T-helper 1 cell treated with Interleukin-12 subunit alpha and Interleukin-12 subunit beta and Interleukin-4 antibody, amounts not matched to agents 30 ng/mL and 1 ng/mL, for 36 hours (primary cell): ENCODE data around the gene NKX1-2. TPM values are rescaled to one million over a fixed set of nuclear protein-coding genes. Genes with fewer than 3 reads are reported as not detected.
"Not testable (repeated sequence)": the region's sequence is repeated elsewhere in the genome, so short reads cannot be mapped to it uniquely, and the experiment has no call there.

ENCODE experiments used
- intact Hi-C: fragments of 100-400 bp; cut with micrococcal nuclease; formaldehyde crosslinking; loops from one replicate; pipeline ENCODE4 v1.15.1; 2024
- total RNA-seq: library from RNA; stranded (reverse); gene quantifications from 2 replicates; pipeline ENCODE4 v1.2.3, GENCODE V29; 2022

Gene NKX1-2
- total RNA-seq, 1 donor from 2014 or later, result not detected

GRCh38 chr10:124453960-124454610 lies 4.2 kb upstream of the NKX1-2 start:
- intact Hi-C loops, result no loop called here

DNA sequence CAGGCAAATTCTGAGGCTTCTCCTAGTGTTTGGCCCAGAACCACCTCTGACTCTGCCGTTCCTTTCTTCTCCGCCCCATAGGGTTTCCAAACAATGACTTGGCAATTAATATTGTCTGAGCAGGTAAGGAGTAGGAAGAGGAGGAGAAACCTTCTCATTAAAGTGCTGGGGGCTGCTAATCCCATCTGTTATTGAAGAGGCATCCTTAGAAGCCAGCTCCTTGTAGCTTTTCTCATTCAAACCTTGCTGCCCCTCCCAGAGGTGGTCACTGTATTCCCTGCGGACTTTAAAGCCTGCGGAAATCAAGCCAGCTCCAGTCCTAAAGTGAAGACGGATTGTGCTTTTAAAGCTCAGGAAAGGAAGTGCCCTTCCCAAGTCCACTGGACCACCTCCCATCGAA lies 1.4 kb upstream of the NKX1-2 start:
- intact Hi-C loops, result no loop called here

DNA sequence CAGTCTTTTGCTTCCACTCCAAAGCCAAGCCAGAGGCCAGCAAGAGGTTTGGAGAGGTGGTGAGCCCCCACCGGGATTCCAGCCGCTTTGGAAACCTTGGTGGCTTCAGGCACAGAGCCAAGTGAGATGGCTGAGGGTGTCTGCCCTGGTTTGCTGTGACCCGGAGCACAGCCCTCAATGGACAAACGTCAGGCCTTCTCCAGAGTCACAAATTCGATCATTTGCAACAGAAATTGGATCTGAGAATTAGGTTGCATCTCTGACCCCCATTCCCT lies 885 bp upstream of the NKX1-2 start:
- intact Hi-C loops, result no loop called here

DNA sequence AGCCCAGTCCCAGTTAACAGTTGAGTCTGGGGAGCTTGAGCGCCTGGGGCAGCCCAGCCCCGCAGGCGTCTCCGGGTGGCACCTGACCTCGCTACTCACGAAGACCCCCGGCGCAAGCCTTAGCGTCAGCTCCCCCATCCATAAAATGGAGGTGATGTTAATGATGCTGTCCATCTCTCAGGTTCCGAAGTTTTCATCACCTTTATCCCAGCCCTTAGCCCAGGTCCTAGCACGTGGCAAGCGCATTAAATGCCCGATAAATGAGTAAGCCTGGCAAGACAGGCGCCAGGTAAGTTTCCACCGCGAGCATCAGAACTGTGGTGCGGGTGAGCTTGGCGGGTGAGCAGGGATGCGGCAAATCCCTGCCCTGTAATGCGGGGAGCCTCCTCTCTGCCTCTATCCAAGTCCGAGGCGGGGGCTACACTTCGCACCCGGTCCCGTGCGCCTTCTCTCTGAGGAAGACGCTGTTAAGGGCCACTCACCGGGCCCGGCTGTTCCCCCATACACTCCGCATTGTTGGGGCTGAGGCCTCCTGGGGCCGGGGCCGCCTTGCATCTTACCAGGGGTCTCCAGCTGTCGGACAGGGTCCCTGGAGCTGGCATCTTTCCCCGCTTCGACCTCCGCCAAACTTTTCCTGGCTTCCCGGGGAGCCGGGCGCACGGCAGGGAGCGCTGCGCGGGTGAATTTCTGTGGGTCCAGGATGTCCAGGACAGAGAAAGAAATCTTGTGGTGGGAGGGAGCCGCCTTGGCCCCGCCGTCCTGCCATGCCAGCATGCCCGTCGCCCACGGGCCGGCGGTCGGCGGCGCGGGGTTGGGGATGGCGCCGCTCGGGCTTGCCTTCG lies 444 bp downstream of the NKX1-2 start:
- intact Hi-C loops, result loop anchor here (5.0 kb wide), 1 partner anchor 1302 kb away; the partner anchor contains the start of gene HMX2

GRCh38 chr10:124448696-124449169 lies 1.1 kb downstream of the NKX1-2 start:
- intact Hi-C loops, result loop anchor here (5.0 kb wide), 1 partner anchor 1301 kb away; the partner anchor contains the start of gene HMX2

- intact Hi-C loops, result loop anchor here (5.0 kb wide), 1 partner anchor 1301 kb away; the partner anchor contains the start of gene HMX2
Observed at GRCh38 chr10:124447751-124448466, 1.9 kb downstream of the NKX1-2 start.

GRCh38 chr10:124446830-124447750 lies 2.7 kb downstream of the NKX1-2 start:
- intact Hi-C loops, result loop anchor here (5.0 kb wide), 1 partner anchor 1300 kb away; the partner anchor contains the start of gene HMX2

DNA sequence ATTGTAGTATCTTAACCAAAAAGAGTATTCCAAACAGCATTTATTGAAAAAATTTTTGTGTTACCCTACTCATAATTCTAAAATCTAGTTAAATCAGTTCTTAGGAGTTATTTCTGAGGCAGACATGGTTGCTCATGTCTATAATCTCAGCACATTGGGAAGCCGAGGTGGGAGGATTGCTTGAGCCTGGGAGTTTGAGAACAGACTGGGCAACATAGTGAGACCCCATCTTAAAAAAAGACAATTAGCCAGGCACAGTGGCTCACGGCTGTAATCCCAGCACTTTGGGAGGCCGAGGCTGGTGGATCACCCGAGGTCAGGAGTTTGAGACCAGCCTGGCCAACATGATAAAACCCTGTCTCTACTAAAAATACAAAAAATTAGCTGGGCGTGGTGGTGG lies 8.1 kb downstream of the NKX1-2 start:
- intact Hi-C loops, result not testable (repeated sequence)

- intact Hi-C loops, result no loop called here
Observed at GRCh38 chr10:124436191-124436638, 13.6 kb downstream of the NKX1-2 start.

DNA sequence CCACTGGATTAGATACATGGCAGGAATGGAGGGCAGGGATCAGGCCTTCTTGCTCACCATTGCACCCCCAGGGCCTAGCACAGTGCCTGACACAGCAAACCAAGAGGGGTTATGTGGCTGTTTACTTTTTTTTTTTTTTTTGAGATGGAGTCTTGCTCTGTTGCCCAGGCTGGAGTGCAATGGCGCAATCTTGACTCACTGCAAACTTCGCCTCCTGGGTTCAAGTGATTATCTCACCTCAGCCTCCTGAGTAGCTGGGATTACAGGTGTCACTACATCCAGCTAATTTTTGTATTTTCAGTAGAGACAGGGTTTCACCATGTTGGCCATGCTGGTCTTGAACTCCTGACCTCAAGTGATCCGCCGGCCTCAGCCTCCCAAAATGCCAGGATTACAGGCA lies 14.2 kb downstream of the NKX1-2 start:
- intact Hi-C loops, result not testable (repeated sequence)

GRCh38 chr10:124433461-124433860 lies 16.4 kb downstream of the NKX1-2 start:
- intact Hi-C loops, result no loop called here

GRCh38 chr10:124430077-124430476 lies 19.8 kb downstream of the NKX1-2 start:
- intact Hi-C loops, result no loop called here

DNA sequence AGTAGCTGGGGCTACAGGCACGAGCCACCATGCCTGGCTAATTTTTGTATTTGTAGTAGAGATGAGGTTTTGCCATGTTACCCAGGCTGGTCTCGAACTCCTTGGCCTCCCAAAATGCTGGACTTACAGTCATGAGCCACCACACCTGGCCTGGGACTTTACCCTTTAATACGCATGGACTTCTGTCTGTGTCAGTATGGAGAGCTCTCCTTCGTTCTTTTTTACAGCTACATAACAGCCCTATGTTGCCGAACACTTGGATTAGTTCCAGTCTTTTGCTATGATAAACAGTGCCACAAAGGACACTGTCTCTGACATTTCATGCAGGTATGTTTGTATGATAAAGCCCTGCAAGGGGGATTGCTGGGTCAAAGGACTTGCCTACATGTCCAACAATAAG lies 20.3 kb downstream of the NKX1-2 start:
- intact Hi-C loops, result no loop called here

DNA sequence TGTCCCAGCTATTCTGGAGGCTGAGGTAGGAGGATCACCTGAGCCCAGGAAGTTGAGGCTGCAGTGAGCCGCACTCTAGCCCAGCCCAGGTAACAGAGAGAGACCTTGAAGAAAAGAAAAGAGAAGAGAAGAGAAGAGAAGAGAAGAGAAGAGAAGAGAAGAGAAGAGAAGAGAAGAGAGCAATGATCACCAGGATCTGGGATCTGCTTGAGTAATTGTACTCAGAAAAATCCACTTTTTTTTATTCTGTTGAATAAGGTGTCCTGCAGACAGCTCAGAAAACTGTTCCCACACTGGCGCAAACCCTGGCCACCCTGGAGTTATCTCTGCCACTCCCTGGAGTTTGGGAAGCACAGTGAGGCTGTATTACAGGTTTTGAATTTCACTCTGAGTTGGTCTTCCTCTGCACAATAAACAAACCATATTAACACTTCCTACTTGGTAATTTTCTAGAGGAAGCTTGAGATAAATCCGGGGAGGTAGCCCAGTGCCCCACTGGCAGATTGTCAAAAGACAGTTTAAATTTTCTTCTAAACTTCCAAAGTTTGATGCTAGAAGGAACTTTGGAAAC lies 21.5 kb downstream of the NKX1-2 start:
- intact Hi-C loops, result no loop called here

DNA sequence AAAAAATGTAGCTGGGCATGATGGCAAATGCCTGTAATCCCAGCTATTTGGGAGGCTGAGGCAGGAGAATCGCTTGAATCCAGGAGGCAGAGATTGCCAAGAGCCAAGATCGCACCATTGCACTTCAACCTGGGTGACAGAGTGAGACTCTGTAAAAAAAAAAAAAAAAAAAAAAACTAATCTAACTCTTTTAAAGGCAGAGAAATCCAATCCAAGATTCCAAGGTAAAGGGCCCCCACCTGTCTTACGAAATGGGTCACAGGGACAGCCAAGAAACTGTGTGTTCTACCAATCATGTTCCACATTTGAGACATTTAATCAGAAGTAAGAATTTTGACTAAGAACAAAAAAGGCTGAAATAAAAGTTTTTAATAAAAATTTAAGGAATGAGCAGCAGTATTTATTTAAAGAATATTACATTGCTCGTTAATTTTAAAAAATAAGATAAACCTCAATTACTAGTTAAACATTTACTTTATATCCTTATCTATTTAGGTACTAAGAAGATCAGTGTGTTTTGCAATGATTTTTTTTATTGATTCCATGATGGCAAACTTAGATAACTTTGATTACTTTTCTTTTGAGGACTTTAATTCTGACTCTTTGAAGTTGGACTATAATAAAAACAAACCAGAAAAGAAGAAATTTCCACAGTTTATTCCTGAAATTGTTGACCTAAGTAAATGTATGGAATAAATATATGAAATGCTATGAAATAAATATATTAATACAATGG lies 24.4 kb downstream of the NKX1-2 start:
- intact Hi-C loops, result no loop called here

GRCh38 chr10:124423813-124424212 lies 26.0 kb downstream of the NKX1-2 start:
- intact Hi-C loops, result no loop called here

- intact Hi-C loops, result no loop called here
Observed at GRCh38 chr10:124422742-124423141, 27.1 kb downstream of the NKX1-2 start.

DNA sequence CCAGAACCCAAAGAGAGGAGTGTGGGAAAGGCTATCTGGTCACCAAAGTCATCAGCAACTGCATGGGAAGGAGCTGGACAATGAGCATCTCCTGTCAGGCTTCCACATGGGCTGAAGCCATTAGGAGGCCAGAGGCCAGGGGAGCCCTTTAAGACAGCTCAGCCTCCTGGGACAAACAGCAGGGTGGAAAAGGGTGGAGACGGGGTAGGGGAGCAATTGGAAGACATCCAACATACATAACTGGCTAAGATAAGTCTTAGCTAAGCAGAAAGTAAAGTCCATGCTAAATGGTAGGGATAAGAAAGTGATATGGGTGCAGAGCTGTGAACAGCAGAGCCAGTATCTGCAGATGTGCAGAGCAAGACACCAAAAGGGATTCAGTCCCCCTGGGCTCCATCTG lies 29.6 kb downstream of the NKX1-2 start:
- intact Hi-C loops, result no loop called here

GRCh38 chr10:124419635-124420034 lies 30.2 kb downstream of the NKX1-2 start:
- intact Hi-C loops, result loop anchor here (1.0 to 2.0 kb wide), 4 partner anchors 325 to 1411 kb away; partner anchors contain the start of genes FAM53B and IKZF5
